CD4-positive, alpha-beta T cell treated with Interleukin-6 for 4 hours (primary cell): ENCODE data around the gene TYMP.

Source experiments
- DNase-seq: peaks from one replicate; pipeline ENCODE4 v3.0.0-alpha.2; 2020; ENCODE audit warnings: mixed read lengths

The TYMP gene

GRCh38 chr22:50504369-50505211 is 25.2 kb downstream of the TYMP start:
- DNase-seq: no peak

- DNase-seq: no peak
These were observed 26.2 kb downstream of the TYMP start for GRCh38 chr22:50503475-50504145.

GRCh38 chr22:50502628-50503474 is 27.0 kb downstream of the TYMP start:
- no peak for DNase-seq

GRCh38 chr22:50502096-50502495 is 27.7 kb downstream of the TYMP start:
- DNase-seq: no peak

- no peak for DNase-seq
These were observed 29.4 kb downstream of the TYMP start for GRCh38 chr22:50500452-50500851.

- DNase-seq: peak; percentile 84
These were observed 31.4 kb downstream of the TYMP start for GRCh38 chr22:50498322-50498890.

- no peak for DNase-seq
These were observed 32.7 kb downstream of the TYMP start for GRCh38 chr22:50497093-50497492.

- DNase-seq: peak; percentile 28
These were observed 39.1 kb downstream of the TYMP start for GRCh38 chr22:50490531-50491308.

GRCh38 chr22:50489363-50490243 is 40.2 kb downstream of the TYMP start:
- DNase-seq: no peak

GRCh38 chr22:50488886-50489285 is 40.9 kb downstream of the TYMP start:
- DNase-seq: no peak

GRCh38 chr22:50488006-50488677 is 41.7 kb downstream of the TYMP start:
- no peak for DNase-seq

- no peak for DNase-seq
These were observed 42.4 kb downstream of the TYMP start for GRCh38 chr22:50487290-50488005.

- DNase-seq: no peak
These were observed 43.1 kb downstream of the TYMP start, which contains the start of gene MIOX for GRCh38 chr22:50486561-50487289. Gene MIOX, plus strand, starts transcription at chr22:50486859. Its CDS starts 39 bp downstream, at chr22:50486898.

GRCh38 chr22:50485221-50486131 is 44.3 kb downstream of the TYMP start:
- no peak for DNase-seq

GRCh38 chr22:50483977-50484853 is 45.6 kb downstream of the TYMP start:
- DNase-seq: no peak

GRCh38 chr22:50483556-50483955 is 46.3 kb downstream of the TYMP start:
- no peak for DNase-seq

- no peak for DNase-seq
These were observed 46.7 kb downstream of the TYMP start for GRCh38 chr22:50483106-50483505.
